HepG2 (cell line): Measurements from ENCODE around the gene ZNF77. TPM values are rescaled to one million over a fixed set of nuclear protein-coding genes. Genes with fewer than 3 reads are reported as not detected.

Source experiments
- AKNA ChIP-seq: sonication (generic); formaldehyde crosslinking; IDR thresholded peaks from 2 replicates; pipeline ENCODE4 v1.4.0; 2020; ENCODE audit warnings: missing genetic modification reagents, borderline replicate concordance
- DRAP1 ChIP-seq: IDR thresholded peaks from 2 replicates; pipeline ENCODE4 v1.6.1; 2016; ENCODE audit warnings: missing genetic modification reagents, missing compliant biosample characterization
- ELF1 ChIP-seq: sonication (generic); formaldehyde crosslinking; IDR thresholded peaks from 2 replicates; pipeline ENCODE4 v1.4.0; 2020; ENCODE audit warnings: missing genetic modification reagents
- ELF3 ChIP-seq: IDR thresholded peaks from 2 replicates; pipeline ENCODE4 v1.6.1; 2016; ENCODE audit warnings: missing genetic modification reagents, missing compliant biosample characterization
- FOXC1 ChIP-seq: sonication (generic); formaldehyde crosslinking; IDR thresholded peaks from 2 replicates; pipeline ENCODE4 v1.8.0; 2022; ENCODE audit warnings: mild to moderate bottlenecking, missing genetic modification reagents, borderline replicate concordance
- GATAD1 ChIP-seq: IDR thresholded peaks from 2 replicates; pipeline ENCODE4 v1.6.1; 2016; ENCODE audit warnings: missing genetic modification reagents, missing compliant biosample characterization
- IRF2 ChIP-seq: IDR thresholded peaks from 2 replicates; pipeline ENCODE4 v1.6.1; 2018; ENCODE audit warnings: missing genetic modification reagents, missing compliant biosample characterization
- JUN ChIP-seq: sonication (generic); formaldehyde crosslinking; IDR thresholded peaks from 2 replicates; pipeline ENCODE4 v1.4.0; 2020; ENCODE audit warnings: mild to moderate bottlenecking, missing genetic modification reagents
- NAIF1 ChIP-seq: sonication (generic); formaldehyde crosslinking; IDR thresholded peaks from 2 replicates; pipeline ENCODE4 v1.5.0; 2020; ENCODE audit warnings: mild to moderate bottlenecking, missing genetic modification reagents, borderline replicate concordance
- NFATC3 ChIP-seq: sonication (generic); formaldehyde crosslinking; IDR thresholded peaks from 2 replicates; pipeline ENCODE4 v1.5.1; 2020; ENCODE audit warnings: mild to moderate bottlenecking, missing genetic modification reagents
- NFYB ChIP-seq: sonication (generic); formaldehyde crosslinking; IDR thresholded peaks from 2 replicates; pipeline ENCODE4 v1.4.0; 2020; ENCODE audit warnings: missing genetic modification reagents
- NRL ChIP-seq: sonication (generic); formaldehyde crosslinking; IDR thresholded peaks from 2 replicates; pipeline ENCODE4 v1.5.0; 2020; ENCODE audit warnings: missing genetic modification reagents, mild to moderate bottlenecking, moderate library complexity, borderline replicate concordance
- SPEN ChIP-seq: sonication (generic); formaldehyde crosslinking; IDR thresholded peaks from 2 replicates; pipeline ENCODE4 v1.5.1; 2020; ENCODE audit warnings: low read depth, mild to moderate bottlenecking, missing genetic modification reagents
- TARDBP ChIP-seq: sonication (generic); formaldehyde crosslinking; IDR thresholded peaks from 2 replicates; pipeline ENCODE4 v1.8.0; 2022; ENCODE audit warnings: mild to moderate bottlenecking, missing genetic modification reagents
- TRIM24 ChIP-seq: sonication (generic); formaldehyde crosslinking; IDR thresholded peaks from 2 replicates; pipeline ENCODE4 v1.8.0; 2022; ENCODE audit warnings: mild to moderate bottlenecking, missing genetic modification reagents
- U2AF1 ChIP-seq: fragments of 200-400 bp; formaldehyde crosslinking; optimal IDR thresholded peaks from 2 replicates; pipeline ENCODE3; 2017; ENCODE audit warnings: mild to moderate bottlenecking, low read depth, low read length
- ZBTB42 ChIP-seq: sonication (generic); formaldehyde crosslinking; IDR thresholded peaks from 2 replicates; pipeline ENCODE4 v1.5.0; 2020; ENCODE audit warnings: mild to moderate bottlenecking, missing genetic modification reagents
- ZFP91 ChIP-seq: sonication (generic); formaldehyde crosslinking; IDR thresholded peaks from 2 replicates; pipeline ENCODE4 v1.9.0; 2022; ENCODE audit warnings: missing genetic modification reagents, mild to moderate bottlenecking, borderline replicate concordance
- ZNF160 ChIP-seq: sonication (generic); formaldehyde crosslinking; IDR thresholded peaks from 2 replicates; pipeline ENCODE4 v1.8.0; 2022; ENCODE audit warnings: mild to moderate bottlenecking, inconsistent platforms, missing genetic modification reagents
- ZNF253 ChIP-seq: sonication (generic); formaldehyde crosslinking; IDR thresholded peaks from 2 replicates; pipeline ENCODE4 v1.8.0; 2022; ENCODE audit warnings: mild to moderate bottlenecking, missing genetic modification reagents, borderline replicate concordance
- ZNF362 ChIP-seq: sonication (generic); formaldehyde crosslinking; IDR thresholded peaks from 2 replicates; pipeline ENCODE4 v1.4.0; 2020; ENCODE audit warnings: missing genetic modification reagents, mild to moderate bottlenecking, borderline replicate concordance
- polyA plus RNA-seq, 8 experiments: library from polyadenylated mRNA; depleted of rRNA in 3 of 8; stranded (reverse) in 7 of 8; unstranded in 1 of 8; fragments of >200 nt; fragmentation: Illumina TruSeq in 4 of 8; extraction: Trizol in 4 of 8; gene quantifications; 2 replicates each; pipeline versions ENCODE4 v1.2.1 to v1.2.3, GENCODE V29; 2011 to 2016; ENCODE audit warnings: low read depth in 4 of 8, missing spikeins in 1 of 8, mixed read lengths in 1 of 8; ENCODE audit not compliant: insufficient read depth in 1 of 8
- total RNA-seq, 5 experiments: library from RNA; depleted of rRNA; stranded (reverse); fragments of >200 nt; fragmentation: Illumina TruSeq; extraction: Trizol; gene quantifications; 2 replicates each; pipeline ENCODE4 v1.2.3, GENCODE V29; 2016; ENCODE audit warnings: low read depth in 1 of 5

The ZNF77 gene
- total and polyA plus RNA-seq, 2 of the 13 experiments (the other 11 are each of a cell fraction or from before 2014, with no cell fraction given): 7.1 to 11.5 TPM

- TF ChIP-seq AKNA (CRISPR knock-in tag): no peak; the same call in 1 of the 2 replicates
- peak; percentile 94 for TF ChIP-seq ZNF362 (CRISPR knock-in tag)
- 0 out of 2 replicates have a peak, but pooled peaks have one; percentile 46 for TF ChIP-seq NFATC3 (CRISPR knock-in tag)
- TF ChIP-seq ELF1 (CRISPR knock-in tag): peak; percentile 85
- no peak for TF ChIP-seq TRIM24 (CRISPR knock-in tag)
- TF ChIP-seq U2AF1: no peak
- TF ChIP-seq TARDBP (CRISPR knock-in tag): peak; percentile 69; the same call in 1 of the 2 replicates
- 0 out of 2 replicates have a peak, but pooled peaks have one; percentile 16 for TF ChIP-seq IRF2
- peak; percentile 68 for TF ChIP-seq NRL (CRISPR knock-in tag)
- TF ChIP-seq GATAD1: peak; percentile 53
- no peak for TF ChIP-seq NAIF1
- TF ChIP-seq ZNF160 (CRISPR knock-in tag): no peak
- TF ChIP-seq FOXC1 (CRISPR knock-in tag): no peak; the same call in 1 of the 2 replicates
- peak; percentile 61; the same call in 1 of the 2 replicates for TF ChIP-seq ZFP91
- TF ChIP-seq JUN: no peak
- peak; percentile 41; the same call in 1 of the 2 replicates for TF ChIP-seq ZNF253 (CRISPR knock-in tag)
- no peak for TF ChIP-seq ZBTB42 (CRISPR knock-in tag)
- TF ChIP-seq DRAP1 (CRISPR knock-in tag): peak; percentile 77
- 0 out of 2 replicates have a peak, but pooled peaks have one; percentile 36 for TF ChIP-seq SPEN (CRISPR knock-in tag)
- peak; percentile 96 for TF ChIP-seq NFYB
- TF ChIP-seq ELF3 (CRISPR knock-in tag): no peak
These were observed 44.2 kb downstream of the ZNF77 start, which contains the start of gene ZNF57 (continued) for GRCh38 chr19:2900296-2901252.
